ENCODE results near the gene ZNF558. TPM values are rescaled to one million over a fixed set of nuclear protein-coding genes. Genes with fewer than 3 reads are reported as not detected.

ZNF558 gene
- total RNA-seq, 1 donor from 2014 or later = 53.9 TPM

- no peak for DNase-seq (ENCODE audit: extremely low spot score, unreplicated experiment)
- no peak overlapping the region for H3K27ac Mint-ChIP-seq
- no peaks in the 10 kb centered on the region for H3K4me1 Mint-ChIP-seq (ENCODE audit: unreplicated experiment)
- H3K36me3 Mint-ChIP-seq = peaks cover 3% of the 10 kb centered on the region
- H3K4me3 Mint-ChIP-seq = no peak overlapping the region
- H3K9me3 Mint-ChIP-seq = no peaks in the 10 kb centered on the region
- TF ChIP-seq CTCF (conservative IDR thresholded peaks at IDR 0.05) = no peak
- H3K27me3 Mint-ChIP-seq = no peaks in the 10 kb centered on the region
Observed at GRCh38 chr19:8866344-8866743, 34.2 kb upstream of the ZNF558 start.

- Mint-ChIP-seq H3K36me3 (peaks cover 9% of the 10 kb centered on the region), H3K9me3 (no peaks in the 10 kb centered on the region), H3K27me3 (no peaks in the 10 kb centered on the region), H3K4me1 (ENCODE audit: unreplicated experiment) (no peaks in the 10 kb centered on the region), H3K4me3 (no peak overlapping the region), H3K27ac (no peak overlapping the region)
- no peak for DNase-seq (ENCODE audit: extremely low spot score, unreplicated experiment)
- no peak for TF ChIP-seq CTCF (conservative IDR thresholded peaks at IDR 0.05)
Observed at GRCh38 chr19:8858260-8858659, 26.2 kb upstream of the ZNF558 start.

GRCh38 chr19:8850488-8850887 is 18.4 kb upstream of the ZNF558 start:
- no peaks in the 10 kb centered on the region for H3K4me1 Mint-ChIP-seq (ENCODE audit: unreplicated experiment)
- no peak overlapping the region for H3K27ac Mint-ChIP-seq
- TF ChIP-seq CTCF (conservative IDR thresholded peaks at IDR 0.05) = no peak
- H3K36me3 Mint-ChIP-seq = peaks cover 11% of the 10 kb centered on the region
- peaks cover 7% of the 10 kb centered on the region for H3K9me3 Mint-ChIP-seq
- no peak for DNase-seq (ENCODE audit: extremely low spot score, unreplicated experiment)
- no peak overlapping the region for H3K4me3 Mint-ChIP-seq
- H3K27me3 Mint-ChIP-seq = no peaks in the 10 kb centered on the region

- H3K4me3 Mint-ChIP-seq = no peak overlapping the region
- no peak for TF ChIP-seq CTCF (conservative IDR thresholded peaks at IDR 0.05)
- H3K27me3 Mint-ChIP-seq = no peaks in the 10 kb centered on the region
- peak overlapping the region; percentile 63 for H3K27ac Mint-ChIP-seq
- peaks cover 7% of the 10 kb centered on the region for H3K9me3 Mint-ChIP-seq
- DNase-seq (ENCODE audit: extremely low spot score, unreplicated experiment) = no peak
- H3K36me3 Mint-ChIP-seq = peaks cover 11% of the 10 kb centered on the region
- H3K4me1 Mint-ChIP-seq (ENCODE audit: unreplicated experiment) = no peaks in the 10 kb centered on the region
Observed at GRCh38 chr19:8849232-8849631, 17.1 kb upstream of the ZNF558 start.

GRCh38 chr19:8846819-8847218 is 14.7 kb upstream of the ZNF558 start:
- no peaks in the 10 kb centered on the region for H3K27me3 Mint-ChIP-seq
- DNase-seq (ENCODE audit: extremely low spot score, unreplicated experiment) = no peak
- H3K4me1 Mint-ChIP-seq (ENCODE audit: unreplicated experiment) = no peaks in the 10 kb centered on the region
- H3K27ac Mint-ChIP-seq = peak overlapping the region; percentile 66
- H3K4me3 Mint-ChIP-seq = no peak overlapping the region
- no peak for TF ChIP-seq CTCF (conservative IDR thresholded peaks at IDR 0.05)
- H3K36me3 Mint-ChIP-seq = peaks cover 11% of the 10 kb centered on the region
- H3K9me3 Mint-ChIP-seq = peaks cover 7% of the 10 kb centered on the region

- TF ChIP-seq CTCF (conservative IDR thresholded peaks at IDR 0.05) = no peak
- DNase-seq (ENCODE audit: extremely low spot score, unreplicated experiment) = no peak
- H3K9me3 Mint-ChIP-seq = no peaks in the 10 kb centered on the region
- no peak overlapping the region for H3K27ac Mint-ChIP-seq
- no peaks in the 10 kb centered on the region for H3K27me3 Mint-ChIP-seq
- no peak overlapping the region for H3K4me3 Mint-ChIP-seq
- H3K36me3 Mint-ChIP-seq = no peaks in the 10 kb centered on the region
- no peaks in the 10 kb centered on the region for H3K4me1 Mint-ChIP-seq (ENCODE audit: unreplicated experiment)
Observed at GRCh38 chr19:8840708-8841107, 8.6 kb upstream of the ZNF558 start.
